Tibial nerve (tissue), 4 donors: Measurements from ENCODE around the gene IL16. TPM values are rescaled to one million over a fixed set of nuclear protein-coding genes. Genes with fewer than 3 reads are reported as not detected.
"Not testable (repeated sequence)": the region's sequence is repeated elsewhere in the genome, so short reads cannot be mapped to it uniquely, and the experiment has no call there.

Experiments used
- DNase-seq, 2 donors: peaks; one replicate each; pipeline ENCODE4 v3.0.0-alpha.2; 2019; ENCODE audit warnings: low spot score in 2 of 2
- H3K27ac ChIP-seq, 4 donors: fragments of 200-600 bp; sonication (generic) in 3 of 4; one replicate each; pipeline ENCODE4 v1.5.1; 2017 to 2019; ENCODE audit warnings: mild to moderate bottlenecking in 1 of 4
- H3K27me3 ChIP-seq, 2 donors: fragments of 200-600 bp; sonication (generic) in 1 of 2; one replicate each; pipeline versions ENCODE4 v1.5.1 to v1.6.0; 2017 to 2019
- H3K36me3 ChIP-seq, 3 donors: fragments of 200-600 bp; sonication (generic); one replicate each; pipeline ENCODE4 v1.5.1; 2018 to 2019
- H3K4me1 ChIP-seq, 4 donors: fragments of 200-600 bp; sonication (generic) in 3 of 4; one replicate each; pipeline ENCODE4 v1.5.1; 2017 to 2019
- H3K4me3 ChIP-seq, 4 donors: fragments of 200-600 bp; sonication (generic) in 3 of 4; one replicate each; pipeline ENCODE4 v1.5.1; 2017 to 2019; ENCODE audit warnings: mild to moderate bottlenecking in 1 of 4, moderate library complexity in 1 of 4
- H3K9me3 ChIP-seq, 4 donors: fragments of 200-600 bp; sonication (generic) in 3 of 4; one replicate each; pipeline ENCODE4 v1.5.1; 2017 to 2019
- EP300 ChIP-seq, 2 donors: sonication (generic); formaldehyde crosslinking; IDR thresholded peaks; one replicate each; pipeline ENCODE4 v1.6.1; 2017; ENCODE audit warnings: antibody characterized with exemption in 2 of 2, mild to moderate bottlenecking in 1 of 2
- POLR2A ChIP-seq, 2 donors: fragments of 450-650 bp; IDR thresholded peaks; one replicate each; pipeline ENCODE4 v1.6.1; 2017; ENCODE audit warnings: antibody characterized with exemption in 2 of 2, mild to moderate bottlenecking in 2 of 2, moderate library complexity in 2 of 2
- WGBS, 2 donors: methylation state at CpG; one replicate each; pipeline ENCODE4 v1.1.5; 2018; 5-methylcytosine and 5-hydroxymethylcytosine counted together
- total RNA-seq, 4 donors: library from RNA; depleted of rRNA; stranded (reverse); fragments of >200 nt; gene quantifications; one replicate each; pipeline ENCODE4 v1.1.0, GENCODE V29; 2016
- TF ChIP-seq, protein P1 (sequence below), 5 experiments: fragments of 200-600 bp in 3 of 5; fragments of 450-650 bp in 2 of 5; sonication (generic) in 3 of 5; IDR thresholded peaks; one replicate each; pipeline ENCODE4 v1.5.1; 2016 to 2019; ENCODE audit warnings: antibody characterized with exemption in 5 of 5, mild to moderate bottlenecking in 3 of 5, moderate library complexity in 2 of 5

The IL16 gene
- total RNA-seq, 4 donors from 2014 or later = 69.3 to 80.2 (median 75.1) TPM

DNA sequence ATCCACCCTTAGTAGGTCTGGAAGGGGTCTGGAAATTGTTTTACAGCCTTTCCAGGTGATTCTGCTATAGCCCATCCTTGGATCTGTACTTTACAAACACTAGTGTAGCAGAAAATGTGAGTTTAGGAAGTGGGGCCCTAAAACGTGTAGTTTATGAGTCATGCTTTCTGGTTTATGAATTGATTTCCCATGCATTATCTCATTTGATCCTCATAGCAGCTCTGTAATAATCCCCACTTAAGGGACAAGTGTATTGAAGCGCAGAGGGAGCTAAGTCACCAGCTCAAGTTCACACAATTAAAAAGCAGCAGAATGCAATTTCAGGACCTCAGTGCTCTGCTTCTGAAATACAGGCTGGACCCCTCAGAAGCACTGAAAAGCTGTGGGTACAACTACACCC lies 149.9 kb downstream of the IL16 start:
- Histone ChIP-seq H3K27me3 (no peaks in the 10 kb centered on the region), H3K9me3 (no peaks in the 10 kb centered on the region), H3K4me1 (no peaks in the 10 kb centered on the region), H3K27ac (no peak overlapping the region), H3K4me3 (no peak overlapping the region), H3K36me3 (no peaks in the 10 kb centered on the region)
- no peak for DNase-seq
- WGBS, 2 donors = 56 to 60% methylated on average over 2 of the region's 2 CpGs
- TF ChIP-seq POLR2A (IDR thresholded peaks at IDR 0.05) (no peak), EP300 (IDR thresholded peaks at IDR 0.05) (no peak)
- TF ChIP-seq, protein P1, sequence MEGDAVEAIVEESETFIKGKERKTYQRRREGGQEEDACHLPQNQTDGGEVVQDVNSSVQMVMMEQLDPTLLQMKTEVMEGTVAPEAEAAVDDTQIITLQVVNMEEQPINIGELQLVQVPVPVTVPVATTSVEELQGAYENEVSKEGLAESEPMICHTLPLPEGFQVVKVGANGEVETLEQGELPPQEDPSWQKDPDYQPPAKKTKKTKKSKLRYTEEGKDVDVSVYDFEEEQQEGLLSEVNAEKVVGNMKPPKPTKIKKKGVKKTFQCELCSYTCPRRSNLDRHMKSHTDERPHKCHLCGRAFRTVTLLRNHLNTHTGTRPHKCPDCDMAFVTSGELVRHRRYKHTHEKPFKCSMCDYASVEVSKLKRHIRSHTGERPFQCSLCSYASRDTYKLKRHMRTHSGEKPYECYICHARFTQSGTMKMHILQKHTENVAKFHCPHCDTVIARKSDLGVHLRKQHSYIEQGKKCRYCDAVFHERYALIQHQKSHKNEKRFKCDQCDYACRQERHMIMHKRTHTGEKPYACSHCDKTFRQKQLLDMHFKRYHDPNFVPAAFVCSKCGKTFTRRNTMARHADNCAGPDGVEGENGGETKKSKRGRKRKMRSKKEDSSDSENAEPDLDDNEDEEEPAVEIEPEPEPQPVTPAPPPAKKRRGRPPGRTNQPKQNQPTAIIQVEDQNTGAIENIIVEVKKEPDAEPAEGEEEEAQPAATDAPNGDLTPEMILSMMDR (IDR thresholded peaks at IDR 0.05) = no peak

DNA sequence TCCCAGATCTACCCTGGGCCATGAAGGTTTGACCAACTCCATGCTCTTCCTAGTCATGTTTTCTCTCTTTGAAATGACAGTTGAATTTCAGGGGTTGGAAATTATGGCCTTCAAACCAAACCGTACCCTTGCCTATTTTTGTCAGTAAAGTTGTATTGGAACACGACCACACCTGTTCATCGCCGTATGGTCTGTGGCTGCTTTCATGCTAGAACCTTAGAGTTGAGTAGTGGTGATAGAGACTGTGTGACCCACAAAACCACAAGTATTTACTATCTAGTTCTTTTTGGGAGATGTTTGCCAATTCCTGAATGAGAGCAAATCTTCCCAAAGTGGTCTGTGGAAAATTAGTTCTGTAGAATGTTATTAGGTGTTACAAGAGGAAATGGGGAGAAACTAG lies 151.2 kb downstream of the IL16 start:
- no peak overlapping the region for H3K27ac ChIP-seq
- no peaks in the 10 kb centered on the region for H3K36me3 ChIP-seq
- WGBS, 2 donors = 81 to 95% methylated on average over 4 of the region's 4 CpGs
- H3K4me1 ChIP-seq = no peaks in the 10 kb centered on the region
- no peak overlapping the region for H3K4me3 ChIP-seq
- TF ChIP-seq POLR2A (IDR thresholded peaks at IDR 0.05) = no peak
- TF ChIP-seq, protein P1 (IDR thresholded peaks at IDR 0.05) = no peak
- TF ChIP-seq EP300 (IDR thresholded peaks at IDR 0.05) = no peak
- DNase-seq = no peak
- no peaks in the 10 kb centered on the region for H3K9me3 ChIP-seq
- H3K27me3 ChIP-seq = no peaks in the 10 kb centered on the region

DNA sequence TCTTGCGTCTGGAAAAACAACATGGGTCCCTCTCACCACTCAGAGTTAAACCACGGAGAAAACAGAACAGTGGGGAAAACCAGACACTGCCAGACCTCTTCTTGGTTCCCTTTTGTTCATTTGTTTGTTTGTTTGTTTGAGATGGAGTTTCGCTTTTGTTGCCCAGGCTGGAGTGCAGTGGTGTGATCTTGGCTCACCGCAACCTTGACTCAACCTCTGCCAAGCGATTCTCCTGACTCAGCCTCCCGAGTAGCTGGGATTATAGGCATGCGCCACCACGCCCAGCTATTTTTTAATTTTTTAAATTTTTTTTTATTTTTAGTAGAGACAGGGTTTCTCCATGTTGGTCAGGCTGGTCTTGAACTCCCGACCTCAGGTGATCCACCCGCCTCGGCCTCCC lies 152.0 kb downstream of the IL16 start:
- not testable (repeated sequence) for H3K27me3 ChIP-seq, H3K4me1 ChIP-seq, H3K9me3 ChIP-seq, H3K4me3 ChIP-seq, H3K27ac ChIP-seq, H3K36me3 ChIP-seq, DNase-seq
- WGBS, 2 donors = 80 to 85% methylated on average over 11 of the region's 11 CpGs

DNA sequence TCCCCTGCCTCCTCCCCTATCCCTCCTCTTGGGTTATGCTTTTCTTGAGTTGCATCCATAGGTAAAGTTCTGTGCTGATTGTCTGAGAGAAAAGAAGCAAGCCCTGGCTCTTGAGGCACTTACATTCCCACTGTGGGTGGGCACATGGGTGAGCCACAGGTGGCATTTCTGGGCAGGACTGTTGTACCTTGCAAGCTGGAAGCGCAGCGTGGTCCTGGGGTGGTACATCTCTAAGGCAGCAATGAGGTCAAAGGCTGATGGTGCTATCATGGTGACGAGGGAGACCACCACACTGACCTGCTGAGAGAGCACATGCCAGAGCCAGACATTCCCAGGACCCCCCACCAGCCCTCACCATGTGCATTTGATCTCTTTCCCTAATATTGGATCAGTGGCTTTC lies 152.6 kb downstream of the IL16 start:
- no peaks in the 10 kb centered on the region for H3K4me1 ChIP-seq
- TF ChIP-seq POLR2A (IDR thresholded peaks at IDR 0.05) = no peak
- TF ChIP-seq, protein P1 (IDR thresholded peaks at IDR 0.05) = no peak
- no peak for TF ChIP-seq EP300 (IDR thresholded peaks at IDR 0.05)
- no peaks in the 10 kb centered on the region for H3K27me3 ChIP-seq
- no peak overlapping the region for H3K4me3 ChIP-seq
- 93 to 96% methylated on average over 3 of the region's 3 CpGs for whole genome bisulfite sequencing, 2 donors
- H3K9me3 ChIP-seq = no peaks in the 10 kb centered on the region
- no peak for DNase-seq
- H3K36me3 ChIP-seq = no peaks in the 10 kb centered on the region
- no peak overlapping the region for H3K27ac ChIP-seq

DNA sequence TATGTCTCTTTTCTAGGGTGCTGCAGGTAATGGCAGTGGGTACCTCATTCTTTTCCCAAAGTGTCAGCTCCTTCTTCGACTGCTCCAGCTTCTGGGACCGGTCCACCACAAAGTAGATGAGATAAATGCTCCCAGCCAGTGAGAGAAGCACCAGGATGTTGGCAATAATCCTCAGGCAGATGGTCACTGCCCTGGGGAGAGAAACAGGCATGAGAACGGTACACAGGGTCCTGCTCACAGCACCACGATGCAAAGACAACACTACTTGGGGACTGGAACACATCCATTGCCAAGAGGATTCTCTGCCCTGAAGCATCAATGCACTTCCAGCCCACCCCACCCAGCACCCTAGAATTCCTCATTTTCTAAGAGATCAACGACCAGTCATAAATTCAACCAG lies 155.0 kb downstream of the IL16 start:
- H3K4me1 ChIP-seq = no peaks in the 10 kb centered on the region
- H3K9me3 ChIP-seq = no peaks in the 10 kb centered on the region
- no peak for TF ChIP-seq POLR2A (IDR thresholded peaks at IDR 0.05)
- TF ChIP-seq, protein P1 (IDR thresholded peaks at IDR 0.05) = no peak
- TF ChIP-seq EP300 (IDR thresholded peaks at IDR 0.05) = no peak
- H3K27ac ChIP-seq = no peak overlapping the region
- H3K4me3 ChIP-seq = no peak overlapping the region
- no peaks in the 10 kb centered on the region for H3K36me3 ChIP-seq
- H3K27me3 ChIP-seq = no peaks in the 10 kb centered on the region
- no peak for DNase-seq
- WGBS, 2 donors = 64 to 67% methylated on average over 5 of the region's 5 CpGs

DNA sequence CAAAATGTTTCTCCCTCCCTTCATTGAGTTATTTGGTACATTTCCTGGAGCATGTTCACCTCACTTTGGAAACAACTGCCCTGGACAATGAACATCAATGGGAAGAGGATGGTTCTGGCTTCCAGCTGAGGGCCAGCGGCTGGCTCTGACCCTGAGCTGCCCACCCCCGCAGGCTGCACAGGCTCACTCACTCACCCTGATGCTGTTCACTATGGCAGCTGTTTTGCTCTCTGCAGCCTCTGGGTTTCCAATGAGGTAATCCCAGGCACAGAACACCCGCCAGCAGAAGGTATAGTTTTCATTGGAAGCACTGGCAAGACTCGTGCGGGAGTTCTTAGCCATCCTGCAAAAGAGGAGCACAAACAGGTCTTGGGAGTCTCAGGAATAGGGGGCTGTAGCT lies 159.6 kb downstream of the IL16 start:
- DNase-seq = no peak
- TF ChIP-seq, protein P1 (IDR thresholded peaks at IDR 0.05) = no peak
- no peak overlapping the region for H3K4me3 ChIP-seq
- H3K27me3 ChIP-seq = no peaks in the 10 kb centered on the region
- H3K9me3 ChIP-seq = no peaks in the 10 kb centered on the region
- H3K27ac ChIP-seq = no peak overlapping the region
- H3K4me1 ChIP-seq = no peaks in the 10 kb centered on the region
- WGBS, 2 donors = 73 to 79% methylated on average over 5 of the region's 5 CpGs
- H3K36me3 ChIP-seq = no peaks in the 10 kb centered on the region
